HG03378 (cell line): ENCODE measurements around the gene PRRX2.

Experiments
- ATAC-seq: cut with Tn5 transposase; IDR thresholded peaks from one replicate; pipeline ENCODE4 v1.9.1; 2021; ENCODE audit warnings: mild to moderate bottlenecking, moderate library complexity; ENCODE audit not compliant: unreplicated experiment

PRRX2 gene

DNA sequence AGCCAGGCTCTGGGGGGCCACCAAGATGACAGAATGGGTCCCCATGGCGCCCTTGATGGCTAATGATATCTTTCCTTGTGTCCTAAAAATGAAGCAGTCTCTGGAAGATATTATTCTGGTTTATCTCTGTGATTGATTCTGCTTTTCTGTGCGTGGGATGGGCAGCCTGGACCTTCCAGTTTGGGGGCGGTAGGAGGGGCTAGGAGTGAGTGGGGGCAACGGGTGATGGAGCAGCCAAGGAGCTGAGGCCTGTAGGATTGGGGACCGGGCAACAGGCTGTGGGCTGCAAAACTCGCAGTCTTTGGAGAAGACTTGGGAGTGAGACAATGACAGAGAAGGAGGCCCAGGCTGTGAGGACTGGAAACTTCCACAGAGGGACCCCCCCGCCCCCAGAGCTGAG lies 8.8 kb downstream of the PRRX2 start:
- no peak for ATAC-seq

DNA sequence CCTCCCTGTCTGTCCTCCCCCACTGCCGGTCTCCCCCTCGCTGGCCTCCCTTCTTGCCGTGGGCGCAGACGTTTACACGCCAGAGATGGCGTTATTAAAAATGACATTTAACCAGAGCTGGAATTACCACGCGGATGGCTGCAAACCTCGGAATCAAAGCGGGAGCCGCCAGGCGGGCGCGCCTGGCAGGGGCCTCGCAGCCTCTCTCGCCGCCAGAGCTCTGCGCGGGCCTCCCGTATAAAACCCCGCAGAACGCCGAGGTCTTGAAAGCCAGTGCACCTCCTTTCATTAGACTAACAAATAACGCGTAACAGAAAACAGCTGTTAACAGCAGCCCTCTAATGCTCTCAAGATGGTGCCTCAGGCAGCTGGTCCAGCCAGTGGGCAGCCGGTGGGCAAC lies 10.2 kb downstream of the PRRX2 start:
- no peak for ATAC-seq

- ATAC-seq = no peak
These were observed 10.8 kb downstream of the PRRX2 start for GRCh38 chr9:129676287-129676686.

DNA sequence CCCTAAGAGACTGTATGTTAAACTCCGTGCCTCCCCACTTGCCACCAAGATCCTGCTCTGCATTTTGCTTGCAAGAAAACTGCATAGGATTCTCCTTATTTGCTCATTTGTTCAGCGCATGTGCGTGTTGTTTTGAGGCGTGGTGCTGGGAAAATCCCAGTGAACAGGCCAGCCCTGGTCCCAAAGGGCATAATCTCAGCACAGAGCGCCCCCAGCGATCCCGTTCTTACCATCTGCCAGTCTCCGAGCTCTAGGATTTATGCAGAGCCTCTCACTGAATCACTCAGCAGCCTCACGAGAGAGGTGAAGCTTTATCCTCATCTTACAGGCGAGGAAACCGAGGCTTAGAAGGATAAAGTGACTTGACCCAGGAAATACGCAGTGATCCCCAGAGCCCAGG lies 11.5 kb downstream of the PRRX2 start:
- no peak for ATAC-seq

- ATAC-seq = no peak
These were observed 12.0 kb downstream of the PRRX2 start for GRCh38 chr9:129677456-129677855.

DNA sequence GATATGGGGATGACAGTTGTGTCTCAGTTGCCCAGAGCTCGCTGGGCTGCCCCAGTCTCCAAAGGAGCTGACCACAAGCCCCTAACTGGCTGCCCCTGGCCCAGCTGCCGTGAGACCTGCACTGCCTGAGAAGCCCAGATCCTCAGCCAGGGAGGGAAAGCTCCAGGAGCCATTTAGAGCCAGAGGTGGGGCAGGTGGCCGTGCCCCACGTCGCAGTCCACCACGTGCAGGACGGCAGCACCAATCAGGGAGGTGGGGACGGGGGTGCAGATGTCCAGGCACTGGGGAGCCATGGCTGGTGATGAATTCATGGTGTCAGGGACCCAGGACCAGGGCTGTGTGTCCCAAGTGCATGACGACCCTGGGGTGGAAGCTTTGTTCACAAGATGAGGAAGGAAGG lies 13.4 kb downstream of the PRRX2 start:
- ATAC-seq = no peak

GRCh38 chr9:129679537-129679936 lies 14.1 kb downstream of the PRRX2 start:
- ATAC-seq = no peak

DNA sequence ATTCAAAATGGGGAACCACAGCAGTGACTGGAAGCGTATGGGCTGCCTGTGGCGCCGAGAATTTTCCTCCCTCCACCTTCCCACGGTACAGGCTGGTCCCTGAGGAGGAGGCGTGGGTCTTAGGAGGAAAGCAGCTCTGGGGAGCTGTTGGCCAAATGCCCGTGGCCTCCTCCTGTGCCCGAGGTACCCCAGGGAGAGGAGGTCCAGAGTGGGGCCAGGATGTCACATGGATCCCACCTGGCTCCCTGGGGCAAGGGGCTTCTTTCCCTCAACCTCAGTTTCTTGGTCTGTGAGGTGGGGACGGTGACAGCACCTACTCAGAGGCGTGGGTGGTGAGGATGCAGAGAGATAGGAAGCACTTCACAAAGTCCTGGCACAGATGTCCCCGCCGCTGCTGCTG lies 16.5 kb downstream of the PRRX2 start:
- no peak for ATAC-seq

GRCh38 chr9:129682381-129682780 lies 16.9 kb downstream of the PRRX2 start:
- ATAC-seq = no peak

- no peak for ATAC-seq
These were observed 19.9 kb downstream of the PRRX2 start for GRCh38 chr9:129685220-129685932.

- ATAC-seq = no peak
These were observed 20.4 kb downstream of the PRRX2 start for GRCh38 chr9:129685933-129686259.

- ATAC-seq = no peak
These were observed 21.3 kb downstream of the PRRX2 start for GRCh38 chr9:129686736-129687135.

GRCh38 chr9:129687391-129687790 lies 21.9 kb downstream of the PRRX2 start:
- no peak for ATAC-seq

- ATAC-seq = no peak
These were observed 23.0 kb downstream of the PRRX2 start for GRCh38 chr9:129688285-129689043.

DNA sequence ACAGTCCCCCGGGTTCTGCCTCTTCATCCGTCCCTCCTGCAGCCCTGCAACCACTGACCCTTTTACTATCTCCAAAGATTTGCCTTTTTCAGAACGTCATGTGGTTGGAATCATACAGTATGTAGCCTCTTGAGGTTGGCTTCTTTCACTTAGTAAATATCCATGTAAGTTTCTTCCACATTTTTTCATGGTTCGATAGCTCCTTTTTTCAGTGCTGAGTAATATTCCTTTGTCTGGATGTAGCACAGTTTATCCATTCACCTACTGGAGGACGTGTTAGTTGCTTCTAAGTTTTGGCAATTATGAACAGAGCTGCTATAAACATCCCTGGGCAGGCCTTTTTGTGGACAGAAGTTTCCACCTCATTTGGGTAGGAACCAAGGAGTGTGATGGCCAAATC lies 27.1 kb downstream of the PRRX2 start:
- no peak for ATAC-seq

GRCh38 chr9:129693741-129694140 lies 28.3 kb downstream of the PRRX2 start:
- ATAC-seq = no peak

- no peak for ATAC-seq
These were observed 28.8 kb downstream of the PRRX2 start for GRCh38 chr9:129694243-129694646.

- no peak for ATAC-seq
These were observed 30.4 kb downstream of the PRRX2 start for GRCh38 chr9:129695870-129696269.

- ATAC-seq = no peak
These were observed 31.7 kb downstream of the PRRX2 start for GRCh38 chr9:129696944-129697655.

GRCh38 chr9:129697656-129698253 lies 32.3 kb downstream of the PRRX2 start:
- no peak for ATAC-seq

GRCh38 chr9:129698254-129698757 lies 32.9 kb downstream of the PRRX2 start:
- no peak for ATAC-seq
